IPS DF 4.7 (cell line): ENCODE data around the gene RPL23.

ENCODE experiments used
- DNase-seq: peaks from one replicate; pipeline ENCODE4 v3.0.0-alpha.2; 2013; ENCODE audit warnings: low spot score; ENCODE audit errors: extremely low read depth

Gene RPL23

GRCh38 chr17:38883592-38884526, 30.3 kb upstream of the RPL23 start:
- no peak for DNase-seq

GRCh38 chr17:38882870-38883269, 29.3 kb upstream of the RPL23 start:
- no peak for DNase-seq

DNA sequence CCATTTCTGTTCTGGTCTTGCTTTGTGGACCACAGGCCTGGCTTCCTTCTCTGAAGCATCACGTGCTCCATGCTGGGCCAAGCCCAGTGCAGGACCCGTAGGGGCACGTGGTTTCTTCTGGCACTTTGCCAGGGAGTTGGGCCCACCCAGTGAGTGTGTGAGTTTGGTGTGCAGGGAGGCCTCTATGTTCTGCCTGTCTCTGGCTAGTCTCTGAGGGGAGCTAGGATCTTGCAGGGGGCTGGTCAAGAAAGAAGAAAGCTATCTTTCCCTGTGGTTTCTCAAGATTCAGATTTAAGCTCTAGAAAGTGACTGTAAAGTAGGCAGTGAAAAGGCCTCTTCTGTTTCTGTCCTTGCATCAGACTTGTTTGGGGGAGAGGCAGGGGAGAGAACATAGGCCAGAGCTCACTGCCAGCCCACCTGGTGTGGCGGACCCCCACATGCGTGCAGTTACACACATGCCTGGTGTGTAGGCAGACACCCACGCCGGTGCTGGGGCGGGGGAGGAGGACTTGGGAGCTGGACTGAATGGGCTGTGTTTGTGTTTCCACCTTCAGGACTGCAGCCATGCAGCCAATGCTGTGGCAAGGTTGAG, 28.2 kb upstream of the RPL23 start:
- DNase-seq: no peak

DNA sequence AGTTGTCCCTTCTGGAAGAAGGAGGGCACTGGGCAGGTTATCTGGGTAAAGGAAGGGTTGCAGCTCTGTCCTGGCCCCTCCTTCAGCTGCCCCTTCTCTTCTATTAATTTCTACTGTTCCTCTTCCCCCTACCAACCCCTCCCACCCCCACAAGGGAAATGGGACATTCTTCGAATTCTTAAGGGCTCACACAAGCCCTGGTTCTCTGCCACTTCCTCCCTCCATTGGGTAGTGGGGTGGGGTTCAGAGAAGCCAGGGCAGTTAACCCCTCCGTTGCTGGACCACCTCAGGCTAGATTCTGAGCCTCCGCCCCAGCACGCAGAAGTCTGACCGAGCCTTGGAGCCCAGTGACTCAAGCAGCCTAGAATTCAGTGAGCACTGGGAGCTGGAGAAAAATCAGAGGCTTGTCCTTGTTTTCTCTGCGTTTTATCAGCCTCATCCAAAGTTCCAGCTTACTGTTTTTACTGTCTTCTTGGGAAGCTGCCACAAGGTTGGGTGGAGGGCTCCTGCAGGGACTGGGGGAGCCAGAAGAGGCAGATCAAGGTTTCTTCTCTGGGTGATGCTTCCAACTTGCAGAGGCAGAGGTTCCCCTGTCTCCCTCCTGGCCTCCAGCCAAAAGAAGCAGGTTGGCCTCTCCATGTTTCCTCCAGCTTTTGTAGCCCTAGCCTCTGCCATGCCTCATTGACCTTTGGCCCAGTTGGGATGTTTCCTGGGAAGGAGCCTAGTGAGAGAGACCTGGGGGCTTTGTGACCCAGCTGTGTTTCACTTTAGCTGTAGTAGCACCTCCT, 26.6 kb upstream of the RPL23 start:
- DNase-seq: peak; percentile 92

DNA sequence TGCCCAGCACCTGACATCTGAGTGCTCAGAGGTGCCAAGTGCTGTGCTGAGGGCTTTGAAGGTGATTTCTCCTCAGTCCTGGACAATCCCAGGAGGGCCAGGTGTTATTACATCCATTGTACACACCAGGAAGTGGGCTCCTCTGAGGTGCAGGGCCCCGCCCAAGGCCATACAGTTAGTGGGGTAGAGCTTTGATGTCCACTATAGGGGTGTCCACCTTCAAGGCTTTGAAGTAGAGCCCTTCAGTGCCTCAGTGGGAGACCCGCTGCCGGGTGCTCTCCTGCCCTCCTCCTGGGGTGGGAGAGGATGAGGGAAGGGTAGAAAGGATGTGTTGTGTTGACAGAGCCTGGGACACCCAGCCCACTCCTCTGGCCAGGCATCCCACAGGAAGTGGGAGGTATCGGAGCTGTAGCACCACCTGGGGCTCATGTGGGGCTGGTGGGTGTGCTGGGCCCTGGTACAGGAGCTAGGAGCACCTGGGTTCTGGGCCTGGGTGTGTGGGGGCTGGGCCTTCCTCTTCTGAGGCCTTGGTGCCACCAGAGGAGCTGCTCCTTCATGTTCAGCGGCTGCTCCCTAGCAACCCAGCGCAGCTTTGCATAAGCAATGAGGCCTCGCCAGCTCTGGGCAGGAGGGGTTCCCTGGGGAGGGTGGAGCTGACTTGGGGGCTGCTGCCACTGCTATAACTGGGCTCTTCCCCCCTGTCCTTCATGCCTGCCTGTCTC, 23.8 kb upstream of the RPL23 start:
- DNase-seq: no peak

- no peak for DNase-seq
Observed at GRCh38 chr17:38875477-38876075, 22.1 kb upstream of the RPL23 start.

- DNase-seq: no peak
Observed at GRCh38 chr17:38874505-38875400, 21.2 kb upstream of the RPL23 start.

DNA sequence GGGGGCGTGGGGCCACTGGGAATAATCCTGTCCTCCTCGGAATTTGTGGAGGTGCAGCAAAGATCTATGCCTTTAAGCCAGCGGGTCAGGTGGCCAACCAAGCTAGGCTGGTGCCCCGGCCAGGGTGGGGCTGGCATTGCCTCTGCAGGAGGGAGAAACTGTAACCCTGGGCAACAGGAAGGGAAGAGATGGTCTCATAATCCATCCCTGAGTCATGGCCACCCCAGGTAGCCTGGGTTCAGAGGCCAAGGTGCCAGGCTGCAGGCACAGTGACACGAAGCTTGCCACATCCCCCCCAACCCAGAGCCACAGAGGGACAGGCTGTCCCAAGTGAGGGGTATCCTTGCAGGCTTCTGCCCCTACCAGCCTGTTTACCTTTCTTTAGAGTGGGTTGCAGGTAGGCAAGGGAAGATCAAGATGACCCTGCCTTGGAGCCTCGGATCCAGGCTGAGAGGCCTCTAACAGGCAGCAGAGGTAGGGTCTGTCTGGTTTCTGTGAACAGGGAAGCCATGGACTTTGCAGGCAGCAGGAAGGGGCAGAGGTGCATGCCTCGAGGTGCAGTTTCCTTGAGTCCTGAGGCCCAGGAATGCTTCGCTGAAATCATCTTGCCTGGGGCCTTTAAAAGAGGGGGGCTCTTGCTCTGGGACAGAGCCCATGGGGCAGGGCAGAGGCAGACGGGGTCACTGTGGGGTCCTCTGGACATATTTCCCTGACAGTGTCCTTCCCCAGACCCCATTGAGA, 20.3 kb upstream of the RPL23 start:
- no peak for DNase-seq

DNA sequence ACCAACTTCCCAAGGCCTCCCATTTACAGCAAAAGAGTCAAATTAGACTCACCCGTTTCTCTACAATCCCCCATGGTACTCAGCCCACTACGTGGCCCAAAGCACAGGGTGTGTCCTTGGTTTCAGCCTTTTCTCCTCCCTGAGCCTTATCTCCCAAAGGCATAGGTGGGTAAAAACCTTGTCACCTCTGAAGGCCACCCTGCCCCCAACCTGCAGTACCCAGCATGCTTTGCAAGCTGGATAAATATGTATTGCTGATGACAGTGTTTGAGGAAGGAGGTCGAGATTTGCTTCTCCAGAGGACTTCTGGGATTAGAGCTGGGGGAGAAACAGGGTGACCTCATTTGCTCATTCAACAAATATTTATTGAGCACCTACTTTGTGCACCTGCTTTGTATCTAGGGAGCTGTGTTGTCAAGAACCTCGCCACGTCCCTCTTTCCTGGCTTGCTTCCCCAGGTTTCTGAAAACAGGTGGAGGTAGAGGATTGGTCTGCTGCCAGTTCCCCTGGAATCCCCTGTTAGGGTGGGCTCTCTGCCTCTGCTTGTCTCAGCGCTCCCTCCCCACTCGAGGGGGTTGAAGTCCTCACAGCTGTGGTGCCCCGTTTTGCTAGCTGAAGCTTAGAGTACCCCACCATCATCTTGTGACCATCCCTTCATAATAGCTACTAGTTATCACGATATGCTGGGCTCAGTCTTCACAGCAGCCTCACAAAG, 19.3 kb upstream of the RPL23 start:
- DNase-seq: no peak

DNA sequence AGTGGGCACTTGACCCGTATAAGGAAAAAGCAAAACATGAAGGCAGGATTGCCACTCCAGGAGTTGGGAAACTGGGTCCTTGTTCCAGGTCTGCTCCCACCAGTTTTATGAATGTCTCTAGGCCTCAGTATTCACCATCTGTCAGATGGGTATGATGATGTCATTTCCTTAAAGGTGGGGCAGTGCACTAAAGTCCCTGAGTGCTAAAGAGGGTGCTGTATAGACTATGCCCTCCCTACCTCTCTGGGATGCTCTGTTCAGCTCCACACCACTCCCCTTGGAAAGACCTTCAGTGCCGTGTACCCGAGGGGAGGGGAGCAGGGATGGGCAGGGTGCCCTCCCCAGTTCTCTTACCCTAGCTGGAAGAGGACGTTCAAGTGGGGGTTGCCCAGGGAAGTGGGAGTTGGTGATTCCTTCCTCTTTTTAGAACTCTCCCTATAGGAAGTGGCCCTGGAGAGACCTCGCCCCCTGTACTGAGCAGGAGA, 18.5 kb upstream of the RPL23 start:
- no peak for DNase-seq

- no peak for DNase-seq
Observed at GRCh38 chr17:38871247-38872015, 17.9 kb upstream of the RPL23 start.

DNA sequence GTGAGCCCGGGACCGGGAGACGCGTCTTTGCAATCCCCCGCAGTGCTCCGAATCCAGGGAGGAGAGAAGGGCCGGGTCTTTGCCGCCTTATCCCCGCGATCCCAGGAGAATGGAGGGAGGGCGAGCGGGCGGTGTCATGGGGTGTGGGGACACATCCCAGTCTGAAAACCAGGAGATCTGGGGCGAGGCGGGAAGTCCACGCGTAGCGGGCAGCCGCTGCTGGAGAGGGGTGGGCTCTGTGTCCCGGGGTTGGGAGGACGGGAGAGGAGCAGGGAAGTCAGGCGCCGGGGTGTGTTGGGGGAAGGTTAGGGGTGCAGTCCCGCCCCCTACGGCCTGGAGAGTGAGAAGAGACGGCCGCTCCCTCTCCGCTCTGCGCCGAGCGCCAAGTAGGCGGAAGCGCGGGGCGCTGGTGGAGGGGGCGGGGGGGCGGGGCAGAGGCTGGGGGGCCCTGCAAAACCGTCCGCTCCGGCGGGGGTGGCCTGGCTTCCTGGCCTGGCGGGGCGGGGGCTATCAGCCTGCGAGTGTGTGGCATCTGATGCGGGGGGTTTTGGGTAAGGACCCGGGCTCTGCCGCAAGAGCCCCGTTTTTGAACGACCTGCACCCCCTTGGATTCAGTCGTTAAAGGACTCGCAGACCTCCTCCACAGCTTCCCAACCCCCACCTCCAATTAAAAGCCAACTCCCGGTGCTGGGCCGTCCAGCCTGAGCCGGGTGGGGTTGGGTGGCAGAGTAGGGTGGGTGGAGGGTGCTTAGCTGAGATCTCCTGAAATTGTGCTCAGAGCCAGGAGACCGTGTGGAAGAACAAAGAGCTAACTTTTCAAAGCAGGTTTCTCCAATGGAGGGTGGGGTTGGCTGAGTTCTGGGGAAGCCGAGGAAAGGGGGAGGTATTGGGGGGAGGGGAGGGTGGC, 17.0 kb upstream of the RPL23 start:
- DNase-seq: no peak

DNA sequence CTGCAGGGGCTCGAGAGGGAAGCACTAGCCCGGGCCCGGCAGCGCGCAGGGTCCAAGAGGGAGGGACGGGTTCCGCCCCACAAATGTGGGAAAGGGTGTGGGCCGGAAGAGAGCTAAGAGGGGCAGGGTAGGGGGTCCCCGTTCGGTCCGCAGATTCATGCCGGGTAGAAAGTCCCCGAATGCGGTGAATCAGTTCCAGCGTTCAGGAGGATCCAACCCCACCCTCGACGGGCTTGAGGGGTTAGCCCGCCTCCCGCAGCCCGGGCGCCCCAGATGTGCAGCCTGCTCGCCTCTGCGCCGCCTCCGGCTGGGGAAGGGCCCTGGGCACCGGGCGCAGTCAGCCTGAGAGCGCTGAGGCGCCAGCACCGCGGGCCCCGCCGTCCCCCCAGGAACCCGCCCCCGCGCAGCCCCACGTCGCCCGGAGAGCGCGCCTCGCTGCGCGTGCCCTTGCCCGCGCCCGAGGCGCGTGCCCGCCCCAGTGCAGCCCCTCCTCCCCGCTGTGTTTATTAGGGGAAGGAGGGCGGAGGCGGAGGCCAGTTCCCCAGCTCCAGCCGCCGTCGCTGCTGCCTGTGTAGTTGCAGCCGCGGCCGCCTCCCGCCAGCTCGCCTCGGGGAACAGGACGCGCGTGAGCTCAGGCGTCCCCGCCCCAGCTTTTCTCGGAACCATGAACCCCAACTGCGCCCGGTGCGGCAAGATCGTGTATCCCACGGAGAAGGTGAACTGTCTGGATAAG, 16.2 kb upstream of the RPL23 start, which contains the start of gene LASP1:
Gene LASP1 (plus strand): TSS at position 533 of the 733 bp plus-strand sequence. CDS start 132 bp downstream, at position 665.
- DNase-seq: no peak

DNA sequence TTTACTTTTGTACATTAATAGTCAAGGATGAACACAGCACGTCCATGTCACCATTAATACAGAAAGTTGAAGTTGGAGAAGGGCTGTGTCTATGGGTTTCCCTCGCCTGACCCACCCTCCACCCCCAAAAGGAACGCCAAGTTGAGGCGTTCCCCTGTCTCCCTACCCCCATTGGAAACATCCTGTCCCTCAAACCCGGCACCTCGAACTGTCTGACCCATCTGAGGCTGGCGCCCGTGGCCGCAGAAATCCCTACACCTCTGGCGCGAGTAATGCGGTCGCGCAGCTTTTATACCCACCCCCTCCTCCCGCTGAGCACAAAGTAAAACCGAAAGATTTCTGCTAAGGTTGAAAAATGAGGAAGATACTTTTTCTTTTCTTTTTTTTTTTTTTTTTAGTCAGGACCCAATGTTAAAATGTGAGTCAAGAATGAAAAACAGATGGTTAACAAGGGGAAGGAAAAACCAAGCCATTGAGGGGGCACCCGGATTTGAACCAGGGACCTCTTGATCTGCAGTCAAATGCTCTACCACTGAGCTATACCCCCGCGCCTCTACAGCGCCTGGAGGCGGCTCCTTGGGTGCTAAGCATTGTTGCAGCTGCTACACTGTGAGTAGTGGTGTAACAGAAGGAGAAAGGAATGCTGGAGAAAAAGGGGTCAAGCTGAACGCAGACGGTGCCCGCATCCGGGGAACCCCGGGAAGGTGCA, 15.4 kb upstream of the RPL23 start:
- DNase-seq: no peak
